Measurements from ENCODE around the gene ADH5. TPM values are rescaled to one million over a fixed set of nuclear protein-coding genes. Genes with fewer than 3 reads are reported as not detected.
"Not testable (repeated sequence)": the region's sequence is repeated elsewhere in the genome, so short reads cannot be mapped to it uniquely, and the experiment has no call there.

The ADH5 gene
- polyA plus RNA-seq (ENCODE audit: insufficient read length) = 87.8 TPM

DNA sequence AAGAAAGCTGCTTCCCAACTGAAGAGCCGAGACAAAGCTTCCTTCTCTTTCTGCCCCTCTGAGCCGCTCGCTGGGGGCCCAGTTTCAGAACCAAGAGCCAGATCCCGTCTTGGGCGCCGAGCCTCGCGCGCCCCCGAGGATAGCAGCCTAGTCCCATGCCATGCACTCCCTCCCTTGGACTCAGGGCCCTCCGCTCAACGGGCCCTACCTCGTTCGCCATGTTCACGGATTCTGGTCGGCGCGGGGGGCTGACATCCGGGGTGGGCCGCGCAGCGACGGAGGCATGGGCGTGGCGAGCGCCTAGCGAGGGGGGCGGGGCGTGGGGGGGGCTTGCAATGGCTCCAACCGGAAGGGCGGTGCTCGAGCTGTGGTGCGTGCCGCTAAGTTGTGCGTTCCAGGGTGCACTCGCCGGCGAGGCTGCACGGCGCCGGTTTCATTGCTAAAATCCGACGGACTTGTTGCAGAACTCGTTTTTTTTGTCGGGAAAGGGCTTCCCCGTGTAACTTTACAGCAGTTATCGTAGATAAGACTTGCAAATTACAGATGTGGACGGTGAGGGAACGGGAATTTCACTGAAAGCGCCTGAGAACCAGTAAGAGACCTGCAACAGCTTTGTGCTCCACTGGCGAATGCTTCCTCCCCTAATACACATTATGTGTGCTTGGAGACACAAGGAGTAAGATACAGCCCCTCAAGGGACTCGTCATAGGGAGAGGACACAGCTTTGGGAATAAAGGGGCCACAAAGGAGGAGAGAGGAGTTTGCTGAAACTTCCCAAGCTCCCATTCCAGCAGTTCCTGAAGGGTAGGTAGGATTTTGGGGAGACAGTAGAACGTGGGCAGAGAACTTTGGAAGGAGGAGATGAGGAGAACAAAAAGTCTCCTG, at the start of gene ADH5:
Gene ADH5 (minus strand): TSS at position 308 of the 885 bp plus-strand sequence. CDS start 88 bp downstream, at position 220.
- DNase-seq = peak; percentile 87

DNA sequence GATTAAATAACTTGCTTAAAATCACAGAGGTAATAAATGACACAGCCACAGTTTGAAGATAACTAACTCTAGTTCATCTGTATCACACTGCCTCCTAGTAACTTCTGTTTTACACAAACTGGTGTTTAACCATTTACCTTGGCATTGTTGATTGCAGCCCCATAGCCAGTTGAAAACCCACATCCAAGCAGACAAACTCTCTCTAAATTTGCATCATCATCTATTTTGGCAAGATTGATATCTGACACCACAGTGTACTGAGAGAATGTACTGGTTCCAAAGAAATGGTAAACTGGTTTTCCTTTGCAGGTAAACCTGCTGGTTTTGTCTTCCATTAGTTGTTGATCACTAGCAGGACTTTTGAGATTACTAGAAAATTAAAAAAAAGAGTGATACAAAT, 47.7 kb upstream of the ADH5 start:
- no peak for DNase-seq

DNA sequence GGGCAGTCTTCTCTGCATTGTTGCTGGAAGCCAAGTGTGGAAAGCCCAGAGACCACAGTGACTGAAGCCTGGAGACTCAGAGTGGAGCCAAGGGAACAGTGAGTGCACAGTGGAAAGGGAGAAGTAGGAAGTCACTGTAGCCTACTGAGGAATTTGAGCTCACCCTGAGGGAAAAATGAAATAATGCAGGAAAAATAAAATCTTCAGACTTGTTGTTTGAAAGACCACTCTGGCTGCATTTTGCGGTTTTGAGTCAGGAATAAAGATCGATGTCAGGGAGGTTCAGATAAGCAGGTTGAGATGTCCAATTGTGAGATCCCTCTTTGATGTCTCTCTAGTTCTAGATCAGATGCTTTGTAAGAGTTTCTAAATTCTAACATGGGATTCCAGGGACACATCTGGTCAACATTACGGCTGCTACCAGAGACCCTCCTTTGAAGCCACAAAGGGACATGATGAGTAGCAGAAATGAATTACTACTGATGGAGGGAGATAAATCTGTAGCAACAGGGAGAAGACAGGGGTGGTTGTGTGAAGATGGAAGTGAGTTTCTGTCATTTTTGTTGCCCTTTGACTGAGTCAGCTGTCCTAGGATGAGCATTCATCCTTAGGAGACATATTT, 47.1 kb upstream of the ADH5 start:
- no peak for DNase-seq

DNA sequence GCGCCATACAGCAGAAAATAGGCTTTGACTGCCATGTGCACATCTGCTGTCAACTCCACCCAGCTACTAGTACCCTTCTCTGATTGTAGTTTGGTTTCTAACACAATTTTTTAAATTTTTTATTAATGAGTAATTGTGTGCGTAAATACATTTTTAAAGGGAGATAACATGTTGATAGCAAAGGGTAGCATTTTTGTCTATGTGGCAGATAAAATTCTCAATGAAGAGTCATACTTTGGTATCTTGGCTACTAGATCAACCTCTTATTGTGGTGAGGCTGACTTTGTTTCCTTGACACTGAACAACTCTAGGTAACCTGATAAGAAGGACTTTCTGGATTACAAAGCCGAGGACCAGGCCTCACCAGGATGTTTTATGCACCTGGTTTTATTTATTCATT, 46.0 kb upstream of the ADH5 start:
- DNase-seq = no peak

DNA sequence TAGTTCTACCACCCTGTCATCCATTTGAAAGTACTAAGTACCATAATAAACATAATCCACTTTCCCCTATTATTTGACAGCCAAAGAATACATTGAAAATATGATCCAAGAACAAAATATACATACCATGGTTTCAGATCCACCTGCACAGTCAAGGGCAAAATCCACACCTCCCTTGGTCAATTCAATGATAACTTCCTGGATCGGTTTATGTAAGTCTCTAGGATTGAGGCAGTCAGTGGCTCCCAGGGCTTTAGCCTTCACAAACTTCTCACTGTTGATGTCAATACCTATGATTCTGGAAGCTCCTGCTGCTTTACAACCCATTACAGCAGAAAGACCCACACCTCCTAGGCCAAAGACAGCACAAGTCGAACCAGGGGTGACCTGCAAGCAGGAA, 42.8 kb upstream of the ADH5 start:
- no peak for DNase-seq

DNA sequence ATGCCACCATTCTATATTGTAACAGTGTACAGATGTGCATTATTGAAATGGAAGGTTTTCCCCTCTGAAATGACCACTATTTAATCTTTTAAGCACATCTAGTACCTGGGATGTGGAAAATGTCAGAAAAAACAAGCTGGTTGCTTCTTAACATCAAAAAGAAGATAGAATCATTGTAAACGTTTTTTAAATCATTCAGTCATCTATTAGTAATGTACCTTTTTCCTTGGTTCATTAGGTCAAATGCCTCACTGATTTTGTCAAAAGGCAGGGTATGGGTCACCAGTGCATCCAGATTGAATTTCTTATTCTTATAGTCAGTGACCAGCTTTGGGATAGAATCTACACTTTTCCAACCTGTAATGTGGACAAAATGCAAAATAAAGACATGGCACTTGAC, 37.8 kb upstream of the ADH5 start:
- DNase-seq = no peak

DNA sequence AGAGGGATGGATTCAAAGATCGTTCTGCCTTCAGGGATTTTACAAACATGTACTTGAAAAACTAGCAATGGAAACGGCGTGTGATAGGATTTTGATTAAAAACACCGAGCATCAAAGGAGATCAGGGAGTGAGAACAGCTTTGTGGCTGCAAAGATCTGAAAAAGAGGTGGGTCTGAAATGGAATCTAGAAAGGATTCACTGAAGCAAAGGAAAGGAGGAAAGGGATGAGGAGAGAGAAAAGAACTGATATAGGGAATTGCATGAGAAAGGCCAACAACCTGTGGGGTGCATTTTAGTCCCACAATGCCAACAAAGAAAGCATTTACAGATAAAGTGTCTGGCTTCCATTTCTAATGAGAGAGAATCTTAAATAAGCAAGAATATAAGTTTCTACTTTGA, 32.4 kb upstream of the ADH5 start:
- no peak for DNase-seq

DNA sequence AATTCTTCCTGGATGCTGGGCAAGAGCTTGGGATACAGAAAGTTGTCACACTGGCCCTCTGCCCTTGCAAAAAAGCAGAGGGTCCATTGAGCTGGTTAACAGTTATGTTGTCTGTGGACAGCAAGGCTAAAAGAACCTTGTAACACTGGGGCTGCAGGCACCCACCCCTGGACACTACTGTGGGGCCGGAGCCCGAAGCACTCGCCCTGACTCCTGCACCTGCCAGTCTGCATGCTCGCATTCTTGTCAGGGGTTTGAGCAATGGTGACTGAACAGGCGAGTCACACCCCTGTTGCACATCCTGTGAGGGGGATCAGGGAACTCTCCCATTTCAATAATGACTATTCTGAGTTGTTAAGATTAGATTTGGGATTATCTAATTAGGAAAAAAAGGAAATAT, 31.9 kb upstream of the ADH5 start:
- DNase-seq = no peak

DNA sequence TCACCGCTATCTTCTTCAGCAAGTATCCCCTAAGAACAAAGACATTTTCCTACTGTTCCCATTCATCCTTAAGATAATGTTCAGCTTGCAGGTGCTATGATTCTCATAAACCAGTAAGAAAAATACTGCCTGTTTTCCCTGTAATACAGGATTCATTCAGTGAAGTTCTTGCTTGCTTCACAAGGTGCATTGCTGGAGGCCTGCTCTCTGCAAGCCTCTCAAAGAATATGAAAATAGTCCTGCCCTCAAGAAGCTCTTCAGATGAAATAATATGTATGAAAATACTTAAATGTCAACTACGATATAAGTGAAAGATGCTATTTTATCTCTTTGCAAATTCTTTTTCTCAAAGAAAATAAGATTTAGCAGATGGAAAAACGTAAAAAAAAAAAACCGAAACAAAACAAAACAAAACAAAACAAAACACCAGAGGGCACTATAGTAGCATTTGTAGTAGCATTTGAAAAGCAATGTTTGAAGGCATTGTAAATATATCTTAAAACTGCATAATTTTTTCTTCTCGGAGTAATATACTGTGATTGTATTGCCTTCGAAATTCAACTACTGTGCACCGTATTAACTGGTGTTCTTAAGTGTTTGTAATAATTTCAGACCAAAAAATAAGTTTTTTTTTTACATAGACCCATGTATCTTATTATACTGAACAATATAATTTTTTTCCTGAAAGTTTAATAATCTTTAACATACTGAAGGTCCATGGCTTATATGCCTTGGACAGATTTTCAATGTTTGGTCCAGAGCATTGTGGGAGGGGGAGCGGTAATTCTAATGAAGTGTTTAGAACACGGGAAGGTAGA, 29.5 kb upstream of the ADH5 start:
- peak; percentile 15 for DNase-seq

DNA sequence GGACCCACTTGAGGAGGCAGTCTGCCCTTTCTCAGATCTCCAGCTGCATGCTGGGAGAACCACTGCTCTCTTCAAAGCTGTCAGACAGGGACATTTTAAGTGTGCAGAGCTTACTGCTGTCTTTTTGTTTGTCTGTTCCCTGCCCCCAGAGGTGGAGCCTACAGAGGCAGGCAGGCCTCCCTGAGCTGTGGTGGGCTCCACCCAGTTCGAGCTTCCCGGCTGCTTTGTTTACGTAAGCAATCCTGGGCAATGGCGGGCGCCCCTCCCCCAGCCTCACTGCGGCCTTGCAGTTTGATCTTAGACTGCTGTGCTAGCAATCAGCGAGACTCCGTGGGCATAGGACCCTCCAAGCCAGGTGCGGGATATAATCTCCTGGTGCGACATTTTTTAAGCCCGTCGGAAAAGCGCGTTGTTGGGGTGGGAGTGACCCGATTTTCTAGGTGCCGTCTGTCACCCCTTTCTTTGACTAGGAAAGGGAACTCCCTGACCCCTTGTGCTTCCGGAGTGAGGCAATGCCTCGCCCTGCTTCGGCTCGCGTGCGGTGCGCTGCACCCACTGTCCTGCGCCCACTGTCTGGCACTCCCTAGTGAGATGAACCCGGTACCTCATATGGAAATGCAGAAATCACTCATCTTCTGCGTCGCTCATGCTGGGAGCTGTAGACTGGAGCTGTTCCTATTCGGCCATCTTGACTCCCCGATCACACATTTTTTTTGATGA, 28.7 kb upstream of the ADH5 start:
- not testable (repeated sequence) for DNase-seq

DNA sequence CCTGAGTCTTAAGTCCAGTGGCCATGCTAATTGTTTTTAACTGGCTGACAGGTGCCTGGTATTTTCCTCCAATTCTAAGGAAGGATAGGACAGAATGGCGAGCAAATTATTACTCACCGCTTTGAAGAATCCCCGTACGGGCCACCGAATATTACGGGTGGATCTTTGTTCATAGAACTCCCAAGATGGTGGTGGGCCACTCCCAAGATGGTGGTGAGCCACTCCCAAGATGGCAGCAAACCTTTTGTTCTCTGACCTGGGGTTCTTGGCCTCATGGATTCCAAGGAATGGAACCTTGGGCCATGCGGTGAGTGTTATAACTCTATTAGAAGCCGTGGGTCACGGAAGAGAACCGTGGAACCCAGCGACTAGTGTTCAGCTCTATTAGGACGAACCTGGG, 20.7 kb upstream of the ADH5 start:
- not testable (repeated sequence) for DNase-seq

DNA sequence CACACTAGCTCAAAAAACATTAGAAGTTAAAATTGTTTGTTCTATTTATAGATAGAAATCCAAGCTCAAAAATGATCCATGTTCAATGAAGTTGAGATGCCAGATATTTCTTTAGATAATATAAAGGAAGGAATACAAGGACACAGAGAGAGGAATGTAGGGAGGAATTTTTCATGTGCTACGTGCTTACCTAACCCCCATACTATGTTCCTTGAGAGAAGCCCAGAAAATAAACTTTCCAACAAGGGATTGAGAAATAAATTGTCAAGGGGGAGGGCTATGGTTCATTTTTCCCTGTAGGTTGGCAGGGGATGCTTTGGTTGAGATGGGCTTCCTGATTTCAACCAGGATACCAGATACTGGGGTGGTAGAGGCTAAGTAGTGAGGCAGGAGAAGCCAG, 15.6 kb upstream of the ADH5 start:
- no peak for DNase-seq

DNA sequence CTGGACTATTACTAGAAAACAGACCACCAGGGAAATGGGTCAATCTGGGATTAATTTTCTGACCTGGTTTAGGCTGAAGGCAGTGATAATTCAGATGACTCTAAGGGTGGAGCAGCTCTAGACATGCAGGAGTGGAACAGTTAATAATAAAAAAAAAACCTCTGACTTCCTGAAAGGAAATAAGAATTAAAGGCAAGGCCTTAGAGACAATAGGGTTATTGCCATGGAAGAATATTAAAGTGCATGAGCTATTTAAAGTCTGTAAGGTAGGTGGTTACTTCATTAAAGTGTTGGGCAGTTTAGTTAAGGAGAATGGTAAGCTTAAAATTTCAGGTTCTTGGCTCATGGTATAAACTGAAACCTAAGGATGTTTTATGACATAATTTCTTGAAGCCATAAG, 14.6 kb upstream of the ADH5 start:
- DNase-seq = no peak

DNA sequence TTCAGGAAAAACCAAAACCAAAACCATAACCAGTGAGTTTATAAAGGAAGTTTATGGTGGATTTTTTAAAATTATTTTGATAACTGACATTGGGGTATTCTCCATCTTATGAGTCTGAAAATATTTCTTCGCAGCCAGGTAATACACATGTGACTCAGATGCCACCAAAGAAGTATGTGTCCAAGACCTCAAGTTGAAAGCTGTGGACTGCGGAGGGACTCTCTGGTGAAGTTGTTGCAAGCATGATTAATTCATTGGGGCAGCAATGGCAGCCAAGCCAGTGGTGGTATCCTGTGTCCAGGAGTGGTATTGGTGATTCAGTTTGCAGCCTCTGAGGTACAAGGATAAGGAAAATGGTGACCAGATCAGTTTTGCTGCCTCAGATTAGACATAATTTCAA, 14.0 kb upstream of the ADH5 start:
- no peak for DNase-seq

DNA sequence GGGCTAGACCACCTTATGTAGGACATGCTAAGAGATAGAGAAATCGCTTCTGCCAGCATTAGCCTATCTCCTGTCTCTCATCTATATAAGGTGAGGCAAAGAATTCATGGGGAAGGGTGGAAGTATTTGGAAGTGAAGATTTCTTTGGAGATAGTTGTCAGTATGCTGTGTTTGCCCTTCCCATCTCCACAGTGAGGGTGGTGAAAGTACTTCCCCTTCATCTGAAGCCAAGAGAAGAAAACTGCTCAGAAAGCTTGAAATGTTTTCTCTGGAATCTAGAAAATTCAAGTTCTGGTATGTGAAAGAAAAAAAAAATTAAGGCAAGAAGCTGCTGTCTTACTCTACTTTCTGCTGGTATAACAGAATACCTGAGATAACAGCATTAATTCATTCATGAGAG, 12.3 kb upstream of the ADH5 start:
- no peak for DNase-seq

DNA sequence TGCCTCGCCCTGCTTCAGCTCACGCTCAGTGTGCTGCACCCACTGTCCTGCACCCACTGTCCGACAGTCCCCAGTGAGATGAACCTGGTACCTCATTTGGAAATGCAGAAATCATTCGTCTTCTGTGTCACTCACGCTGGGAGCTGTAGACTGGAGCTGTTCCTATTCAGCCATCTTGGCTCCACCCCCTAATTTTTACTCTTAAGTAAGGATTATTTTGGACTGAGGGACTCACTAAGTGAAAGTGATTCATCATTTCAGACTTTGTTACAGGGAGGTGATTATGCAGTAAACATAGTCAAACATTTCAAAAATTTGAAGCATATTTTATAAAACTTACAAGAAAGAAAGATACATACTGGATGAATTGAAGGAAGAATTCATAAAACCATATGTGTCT, 11.2 kb upstream of the ADH5 start:
- DNase-seq = not testable (repeated sequence)

DNA sequence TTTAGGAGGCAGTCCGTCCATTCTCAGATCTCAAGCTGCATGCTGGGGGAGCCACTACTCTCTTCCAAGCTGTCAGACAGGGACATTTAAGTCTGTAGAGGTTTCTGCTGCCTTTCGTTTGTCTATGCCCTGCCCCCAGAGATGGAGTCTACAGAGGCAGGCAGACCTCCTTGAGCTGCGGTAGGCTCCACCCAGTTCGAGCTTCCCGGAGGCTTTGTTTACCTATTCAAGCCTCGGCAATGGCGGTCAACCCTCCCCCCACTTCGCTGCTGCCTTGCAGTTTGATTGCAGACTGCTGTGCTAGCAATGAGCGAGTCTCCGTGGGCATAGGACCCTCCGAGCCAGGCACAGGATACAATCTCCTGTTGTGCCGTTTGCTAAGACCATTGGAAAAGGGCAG, 10.7 kb upstream of the ADH5 start:
- no peak for DNase-seq

DNA sequence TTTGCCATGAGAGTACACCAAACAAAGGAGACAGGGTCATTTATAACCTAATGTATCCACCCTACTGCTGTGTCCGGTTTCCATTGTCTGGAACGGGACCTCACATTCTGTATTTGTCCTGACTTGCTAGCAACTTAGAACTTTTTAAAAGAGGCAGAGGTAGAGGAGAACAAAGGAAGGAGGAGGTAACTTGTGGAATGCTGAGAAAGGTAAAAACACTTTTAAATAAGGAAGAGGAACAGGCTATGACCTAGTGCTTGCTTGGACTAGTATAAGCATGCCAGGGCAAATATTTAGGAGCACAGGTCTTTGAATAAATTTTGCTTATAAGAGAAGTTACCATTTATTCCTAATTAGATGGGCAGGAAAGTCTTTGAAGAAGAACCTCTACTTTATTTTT, 3.3 kb upstream of the ADH5 start:
- DNase-seq = not testable (repeated sequence)

DNA sequence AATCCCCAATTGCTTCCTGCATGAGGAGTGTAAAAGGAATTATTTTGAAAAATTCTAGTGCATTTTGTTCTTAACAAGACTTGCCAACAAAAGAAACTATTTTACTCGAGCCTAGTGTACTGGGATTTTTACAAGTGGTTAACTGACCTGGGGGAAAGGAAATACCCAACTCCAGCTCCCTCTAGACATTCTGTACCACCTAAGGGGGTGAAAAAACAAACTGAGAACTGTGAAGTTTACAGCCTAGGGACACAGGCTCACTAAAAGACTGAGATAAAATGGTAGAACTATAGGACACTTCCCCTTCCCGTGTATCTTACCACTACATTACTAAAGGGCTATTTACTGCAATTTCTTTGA, 2.6 kb upstream of the ADH5 start:
- DNase-seq = peak; percentile 11

DNA sequence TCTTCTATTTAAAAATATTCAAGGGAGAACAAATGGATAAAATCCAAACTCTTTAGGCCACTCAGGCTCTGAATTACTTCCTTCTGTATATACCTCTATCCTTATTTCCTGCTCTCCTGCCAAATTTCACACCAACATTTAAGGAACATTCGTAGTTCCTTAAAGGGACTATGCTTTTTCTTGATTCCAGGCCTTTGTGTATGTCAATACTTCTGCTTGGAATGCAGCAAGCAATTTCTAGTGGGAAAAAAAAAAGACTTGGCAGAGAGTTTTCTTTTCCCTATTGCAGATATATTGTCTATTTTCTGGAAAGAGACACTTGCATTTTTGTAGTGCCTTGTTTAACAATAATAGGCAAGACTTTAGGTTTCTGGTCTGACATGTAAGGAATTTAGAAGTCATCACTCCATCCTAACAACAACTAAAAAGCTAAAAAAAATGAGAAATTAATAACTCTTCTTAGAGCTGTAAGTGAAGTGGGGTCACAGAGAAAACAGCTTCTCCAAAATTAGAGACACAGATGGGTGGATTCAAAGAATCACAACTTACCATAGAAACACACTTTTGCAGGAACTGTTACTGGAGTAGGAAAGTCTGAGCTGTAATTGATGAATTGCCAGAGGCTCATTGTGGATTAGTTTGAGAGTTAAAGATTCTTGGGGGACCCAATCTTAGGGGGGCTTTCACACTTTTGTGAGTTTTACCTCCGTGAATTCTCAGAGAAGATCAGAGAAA, 2.1 kb upstream of the ADH5 start:
- DNase-seq = peak; percentile 62

DNA sequence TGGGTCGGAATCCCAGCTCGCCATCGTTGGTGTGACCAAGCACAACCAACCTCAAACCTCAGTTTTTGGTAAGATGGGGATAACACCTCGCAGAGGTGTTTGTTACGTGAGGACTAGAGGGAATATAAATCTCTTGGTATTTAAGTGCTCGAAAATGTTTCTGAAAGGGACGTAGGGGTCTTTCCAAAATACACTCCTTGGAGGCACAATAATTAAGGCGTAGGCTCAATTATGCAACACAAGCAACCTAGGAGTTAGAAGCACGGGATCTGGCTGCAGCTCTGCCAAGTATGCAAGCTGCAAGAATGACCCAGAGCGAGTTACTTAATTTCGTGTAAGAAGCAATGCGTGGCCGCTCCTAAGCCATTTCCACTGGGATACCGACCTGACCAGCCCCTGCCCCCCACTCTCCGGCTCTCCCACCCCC, 552 bp downstream of the ADH5 start:
- DNase-seq = peak; percentile 62

DNA sequence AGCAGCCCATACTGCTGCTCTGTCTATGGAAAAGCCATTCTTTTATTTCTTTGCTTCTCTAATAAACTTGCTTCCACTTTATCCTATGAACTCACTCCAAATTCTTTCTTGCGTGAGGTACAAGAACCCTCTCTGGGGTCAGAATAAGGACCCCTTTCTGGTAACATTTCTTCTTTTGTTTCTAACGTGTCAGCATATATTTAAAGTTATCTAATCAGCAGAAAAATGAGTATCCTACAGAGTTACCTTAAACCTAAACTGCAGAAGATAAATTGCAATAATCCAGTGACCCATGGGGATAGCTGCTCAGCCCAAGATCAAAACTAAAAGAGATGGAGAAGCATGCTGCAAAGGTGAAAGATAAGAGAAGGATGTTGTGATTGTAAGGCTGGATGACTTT, 4.0 kb downstream of the ADH5 start:
- DNase-seq = no peak

Measured in hindlimb muscle (tissue), 1 donor.